K562 (cell line): ENCODE data around the gene TLR1. TPM values are rescaled to one million over a fixed set of nuclear protein-coding genes. Genes with fewer than 3 reads are reported as not detected.

Source experiments
- ATAC-seq: fragments of 200-7000 bp; cut with Tn5 transposase; 3 replicates; pipeline ENCODE4 v1.9.1; 2020; ENCODE audit warnings: moderate library complexity
- BruUV-seq: library from RNA; stranded (reverse); fragments of 400-500 nt; replicated peaks from 2 replicates; lab custom pipeline; 2021; lab: Mats Ljungman, UMichigan
- CTCF ChIA-PET: fragments of 300-600 bp; formaldehyde crosslinking; extraction: SDS; loops from one replicate; lab custom pipeline; 2021; ENCODE audit warnings: low intra/inter-chr PET ratio; lab: Yijun Ruan, JAX
- POLR2A ChIA-PET: fragments of 300-600, 350-650 bp; sonication (Branson Sonifier 250); formaldehyde crosslinking; extraction: SDS; loops from one replicate; lab custom pipeline; 2021; ENCODE audit warnings: antibody characterized with exemption, inconsistent platforms; lab: Yijun Ruan, JAX
- DNase-seq, 4 experiments: peaks; one replicate each; pipeline versions ENCODE4 v3.0.0 to v3.0.0-alpha.2; 2011 to 2018; ENCODE audit warnings: low spot score in 3 of 4, mixed read lengths in 3 of 4; ENCODE audit errors: extremely low read depth in 1 of 4
- FAIRE-seq: peaks from 2 replicates; lab custom pipeline; 2011; peaks lifted over from hg19 to GRCh38; lab: Jason Lieb, UNC
- H2AFZ ChIP-seq: 2 replicates; pipeline ENCODE4 v1.6.0; 2011; ENCODE audit warnings: low read depth, low read length, control low read depth, inconsistent platforms
- H3K27ac ChIP-seq: fragments of 200-600 bp; 3 replicates; pipeline ENCODE4 v1.8.0; 2011; ENCODE audit warnings: low read depth, mild to moderate bottlenecking, control low read depth, inconsistent platforms, low read length, moderate library complexity, mixed read lengths; ENCODE audit errors: extremely low read depth
- H3K27me3 ChIP-seq, 2 experiments: fragments of 300-600 bp in 1 of 2; 2 replicates in 1 of 2; 3 replicates in 1 of 2; pipeline versions ENCODE4 v1.6.0 to v1.8.0; 2011; ENCODE audit warnings: inconsistent platforms in 2 of 2, low read length in 2 of 2, mild to moderate bottlenecking in 1 of 2, mixed read lengths in 1 of 2, moderate library complexity in 1 of 2; ENCODE audit not compliant: control insufficient read depth in 2 of 2, insufficient read depth in 2 of 2
- H3K36me3 ChIP-seq: fragments of 300-600 bp; 3 replicates; pipeline ENCODE4 v1.8.0; 2011; ENCODE audit warnings: mild to moderate bottlenecking, low read length, inconsistent platforms; ENCODE audit not compliant: control insufficient read depth, insufficient read depth
- H3K4me1 ChIP-seq, 2 experiments: fragments of 200-600 bp in 1 of 2; replicated peaks in 1 of 2; 2 replicates in 1 of 2; 3 replicates in 1 of 2; pipeline versions ENCODE4 v1.5.1 to v1.8.0; 2011; ENCODE audit warnings: inconsistent platforms in 2 of 2, low read length in 2 of 2, mild to moderate bottlenecking in 1 of 2, mixed read lengths in 1 of 2, moderate library complexity in 1 of 2; ENCODE audit not compliant: control insufficient read depth in 2 of 2, insufficient read depth in 2 of 2
- H3K4me2 ChIP-seq: 2 replicates; pipeline ENCODE4 v1.6.1; 2011; ENCODE audit warnings: low read length, control low read depth, inconsistent platforms, mixed read lengths; ENCODE audit not compliant: insufficient read depth
- H3K4me3 ChIP-seq: fragments of 200-600 bp; sonication (generic), shearing (Covaris generic); 2 replicates; pipeline ENCODE4 v1.5.1; 2016; ENCODE audit warnings: control low read depth, inconsistent platforms
- H3K79me2 ChIP-seq: fragments of 200-600 bp; 3 replicates; pipeline ENCODE4 v1.8.0; 2011; ENCODE audit warnings: low read length, inconsistent platforms; ENCODE audit not compliant: control insufficient read depth, insufficient read depth
- H3K9ac ChIP-seq, 2 experiments: 2 replicates each; pipeline versions ENCODE4 v1.6.0 to v1.6.1; 2011; ENCODE audit warnings: low read depth in 2 of 2, low read length in 2 of 2, control low read depth in 1 of 2, inconsistent platforms in 1 of 2, mild to moderate bottlenecking in 1 of 2, mixed read lengths in 1 of 2; ENCODE audit not compliant: insufficient read depth in 1 of 2
- H3K9me1 ChIP-seq: one replicate; pipeline ENCODE4 v1.6.0; 2011; ENCODE audit warnings: inconsistent platforms, mild to moderate bottlenecking, low read length, moderate library complexity; ENCODE audit not compliant: control insufficient read depth, insufficient read depth
- H3K9me3 ChIP-seq: replicated peaks from 2 replicates; pipeline ENCODE4 v1.5.1; 2011; ENCODE audit warnings: low read depth, low read length, inconsistent platforms; ENCODE audit not compliant: control insufficient read depth, insufficient read depth
- H4K20me1 ChIP-seq: replicated peaks from 2 replicates; pipeline ENCODE4 v1.6.1; 2011; ENCODE audit warnings: low read length, inconsistent platforms, mixed read lengths; ENCODE audit not compliant: control insufficient read depth, insufficient read depth
- AFF1 ChIP-seq, 2 experiments: fragments of 450-650 bp; IDR thresholded peaks; 2 replicates each; pipeline ENCODE4 v1.6.1; 2018; ENCODE audit warnings: mild to moderate bottlenecking in 2 of 2, low read depth in 1 of 2; ENCODE audit not compliant: partially characterized antibody in 2 of 2
- CBFA2T3 ChIP-seq: fragments of 450-650 bp; IDR thresholded peaks from 2 replicates; pipeline ENCODE4 v1.6.1; 2017
- CEBPB ChIP-seq: fragments of 450-650 bp; IDR thresholded peaks from 2 replicates; pipeline ENCODE4 v1.6.1; 2016; ENCODE audit warnings: missing genetic modification characterization, missing compliant biosample characterization
- DDX20 ChIP-seq: fragments of 450-650 bp; IDR thresholded peaks from 2 replicates; pipeline ENCODE4 v1.6.1; 2016; ENCODE audit warnings: missing genetic modification characterization, low read depth, mild to moderate bottlenecking, missing compliant biosample characterization, moderate library complexity
- FOXJ2 ChIP-seq: fragments of 200-800 bp; sonication (Bioruptor generic); IDR thresholded peaks from 2 replicates; pipeline ENCODE4 v1.6.1; 2016; ENCODE audit warnings: missing genetic modification characterization, missing compliant biosample characterization
- GTF2A2 ChIP-seq: IDR thresholded peaks from 2 replicates; pipeline ENCODE4 v1.6.1; 2016; ENCODE audit warnings: mild to moderate bottlenecking, missing genetic modification characterization, missing compliant biosample characterization
- NCOA4 ChIP-seq: fragments of 450-650 bp; IDR thresholded peaks from 2 replicates; pipeline ENCODE4 v1.6.1; 2018; ENCODE audit warnings: mild to moderate bottlenecking; ENCODE audit not compliant: partially characterized antibody
- RCOR1 ChIP-seq, 2 experiments: IDR thresholded peaks; 2 replicates each; pipeline ENCODE4 v1.6.1; 2012; ENCODE audit warnings: low read depth in 2 of 2, low read length in 2 of 2, borderline replicate concordance in 1 of 2, improper control_type of control experiment in 1 of 2
- SAFB2 ChIP-seq: fragments of 200-400 bp; formaldehyde crosslinking; IDR thresholded peaks from 2 replicates; pipeline ENCODE4 v1.6.1; 2018; ENCODE audit warnings: borderline replicate concordance, low read length, low read depth, moderate library complexity; ENCODE audit not compliant: severe bottlenecking
- SMAD2 ChIP-seq: fragments of 150-350 bp; IDR thresholded peaks from 2 replicates; pipeline ENCODE4 v1.6.1; 2014; ENCODE audit warnings: low read depth, mild to moderate bottlenecking, low read length
- TFAM ChIP-seq: fragments of 250-450 bp; sonication (Bioruptor Pico); conservative IDR thresholded peaks from 2 replicates; pipeline ENCODE4 v1.5.0; 2021; ENCODE audit warnings: mild to moderate bottlenecking, moderate library complexity
- THRAP3 ChIP-seq: fragments of 450-650 bp; IDR thresholded peaks from 2 replicates; pipeline ENCODE4 v1.6.1; 2016; ENCODE audit warnings: mild to moderate bottlenecking, inconsistent platforms, borderline replicate concordance
- ZNF121 ChIP-seq: sonication (generic); formaldehyde crosslinking; conservative IDR thresholded peaks from 2 replicates; pipeline ENCODE4 v1.8.0; 2022; ENCODE audit warnings: missing genetic modification reagents
- ZNF134 ChIP-seq: fragments of 250-450 bp; sonication (Bioruptor Pico); conservative IDR thresholded peaks from 2 replicates; pipeline ENCODE4 v1.4.0; 2020
- ZNF197 ChIP-seq: fragments of 200-800 bp; sonication (Bioruptor generic); IDR thresholded peaks from 2 replicates; pipeline ENCODE4 v1.6.1; 2016; ENCODE audit warnings: low read depth, missing genetic modification characterization, missing compliant biosample characterization
- ZNF449 ChIP-seq: fragments of 250-450 bp; sonication (Bioruptor Pico); IDR thresholded peaks from 2 replicates; pipeline ENCODE4 v1.8.0; 2022; ENCODE audit warnings: moderate library complexity, mild to moderate bottlenecking, inconsistent platforms
- ZNF589 ChIP-seq: fragments of 200-800 bp; sonication (Bioruptor generic); IDR thresholded peaks from 2 replicates; pipeline ENCODE4 v1.6.1; 2016; ENCODE audit warnings: low read depth, missing genetic modification characterization, missing compliant biosample characterization
- WGBS: fragments of 100-300 bp; shearing (Covaris generic); methylation state at CpG from one replicate; pipeline ENCODE4 v1.1.6; 2016; ENCODE audit warnings: low coverage, mixed read lengths; ENCODE audit not compliant: insufficient coverage; ENCODE audit errors: missing lambda C conversion rate; 5-methylcytosine and 5-hydroxymethylcytosine counted together
- in situ Hi-C: fragments of 300-500 bp; cut with MboI; formaldehyde crosslinking; loops from 4 replicates; pipeline ENCODE4 v1.15.0; 2018; ENCODE audit warnings: inconsistent platforms, mixed read lengths
- intact Hi-C: fragments of 100-400 bp; cut with micrococcal nuclease; formaldehyde crosslinking; loops from 2 replicates; pipeline ENCODE4 v1.14.2; 2022
- polyA plus RNA-seq, 8 experiments: library from polyadenylated mRNA; depleted of rRNA in 4 of 8; stranded (reverse) in 5 of 8; unstranded in 3 of 8; fragments of >200 nt; fragmentation: Nextera tagmentation in 2 of 8; fragmentation: Illumina TruSeq in 1 of 8; extraction: Ambion mirVana in 2 of 8; extraction: Trizol in 1 of 8; gene quantifications; 2 replicates each; pipeline versions ENCODE4 v1.2.1 to v1.2.3, GENCODE V29; 2011 to 2014; ENCODE audit warnings: inconsistent platforms in 1 of 8, missing spikeins in 1 of 8
- total RNA-seq, 7 experiments: library from RNA; depleted of rRNA in 6 of 7; stranded (reverse); fragments of >200 nt in 6 of 7; fragmentation: Illumina TruSeq in 2 of 7; extraction: Trizol in 2 of 7; gene quantifications; 2 replicates each; pipeline versions ENCODE4 v1.2.1 to v1.2.3, GENCODE V29; 2011 to 2021; ENCODE audit warnings: low replicate concordance in 1 of 7

Gene TLR1
- total and polyA plus RNA-seq, 9 of the 15 experiments (the other 6 are each of a cell fraction or from before 2014, with no cell fraction given), result 0.11 to 0.49 (median 0.29) TPM

GRCh38 chr4:38822748-38823303 is 18.2 kb upstream of the TLR1 start (continued):
- TF ChIP-seq ZNF589 (CRISPR knock-in tag), result no peak
- no peak for TF ChIP-seq SAFB2
- TF ChIP-seq CEBPB (tag), result peak; percentile 55; the same call in 1 of the 2 replicates

GRCh38 chr4:38821739-38822138 is 17.1 kb upstream of the TLR1 start:
- Histone ChIP-seq H3K27me3 (peaks cover 6 to 16% of the 10 kb centered on the region in 2 experiments; a peak in 3 of 5 replicates), H3K36me3 (no peaks in the 10 kb centered on the region), H3K4me3 (no peak overlapping the region), H3K4me2 (no peak overlapping the region), H3K79me2 (no peaks in the 10 kb centered on the region), H3K9ac (no peak overlapping the region), H2AFZ (no peak overlapping the region), H3K9me3 (peaks cover 2% of the 10 kb centered on the region), H3K9me1 (no peaks in the 10 kb centered on the region), H3K27ac (no peak overlapping the region), H4K20me1 (no peaks in the 10 kb centered on the region), H3K4me1 (peaks cover 0 to 5% of the 10 kb centered on the region in 2 experiments; a peak in 1 of 5 replicates)
- intact Hi-C loops, result no loop called here
- BruUV-seq, result no TSS peak
- CTCF ChIA-PET, result no interaction called here
- 4% methylated on average over 3 of the region's 3 CpGs for WGBS
- POLR2A ChIA-PET, result interaction anchor here (1.0 kb wide), 1 partner anchor 8 kb away, joined by 4 read pairs; no protein-coding TSS in a partner anchor
- DNase-seq (no peak), ATAC-seq (no peak), FAIRE-seq (no peak)
- in situ Hi-C loops, result no loop called here
- TF ChIP-seq RCOR1 (IDR thresholded peaks at IDR 0.05; ENCODE audit: borderline replicate concordance in 1 of 2, low read depth in 2 of 2, low read length in 2 of 2) (no peak), AFF1 (IDR thresholded peaks at IDR 0.05; ENCODE audit: low read depth in 1 of 2, partially characterized antibody in 2 of 2) (no peak), DDX20 (tag) (no peak), TFAM (CRISPR knock-in tag) (no peak), GTF2A2 (no peak), ZNF134 (no peak), FOXJ2 (tag) (no peak), SMAD2 (no peak), THRAP3 (no peak), ZNF197 (no peak), ZNF449 (CRISPR knock-in tag) (no peak), NCOA4 (no peak), CBFA2T3 (no peak), ZNF121 (no peak)
